HepG2 (cell line): ENCODE data around the gene HIPK2. TPM values are rescaled to one million over a fixed set of nuclear protein-coding genes. Genes with fewer than 3 reads are reported as not detected.

Experiments
- ARID5B ChIP-seq: IDR thresholded peaks from 2 replicates; pipeline ENCODE4 v1.4.0; 2020; ENCODE audit warnings: mild to moderate bottlenecking, missing genetic modification reagents
- ATF5 ChIP-seq: sonication (generic); formaldehyde crosslinking; IDR thresholded peaks from 2 replicates; pipeline ENCODE4 v1.4.0; 2020; ENCODE audit warnings: mild to moderate bottlenecking, low read depth, missing genetic modification reagents
- DR1 ChIP-seq: sonication (generic); formaldehyde crosslinking; IDR thresholded peaks from 2 replicates; pipeline ENCODE4 v1.8.0; 2021; ENCODE audit warnings: mild to moderate bottlenecking, missing genetic modification reagents, inconsistent platforms
- HNRNPK ChIP-seq: fragments of 200-400 bp; formaldehyde crosslinking; IDR thresholded peaks from 2 replicates; pipeline ENCODE4 v1.6.1; 2018; ENCODE audit warnings: low read length, low read depth, moderate library complexity, mild to moderate bottlenecking; ENCODE audit not compliant: poor library complexity, severe bottlenecking
- HOXA9 ChIP-seq: sonication (generic); formaldehyde crosslinking; IDR thresholded peaks from 2 replicates; pipeline ENCODE4 v1.8.1; 2022; ENCODE audit warnings: missing genetic modification reagents, mild to moderate bottlenecking, moderate library complexity, borderline replicate concordance
- NR2C2 ChIP-seq: sonication (generic); formaldehyde crosslinking; IDR thresholded peaks from 2 replicates; pipeline ENCODE4 v1.4.0; 2020; ENCODE audit warnings: missing genetic modification reagents, mild to moderate bottlenecking, moderate library complexity, borderline replicate concordance
- RAD21 ChIP-seq: fragments of 450-650 bp; formaldehyde crosslinking; IDR thresholded peaks from 2 replicates; pipeline ENCODE4 v1.5.0; 2020; ENCODE audit warnings: mild to moderate bottlenecking
- REXO4 ChIP-seq: sonication (generic); formaldehyde crosslinking; IDR thresholded peaks from 2 replicates; pipeline ENCODE4 v1.8.0; 2022; ENCODE audit warnings: missing genetic modification reagents, mild to moderate bottlenecking, borderline replicate concordance
- RFXAP ChIP-seq: sonication (generic); formaldehyde crosslinking; IDR thresholded peaks from 2 replicates; pipeline ENCODE4 v1.4.0; 2020; ENCODE audit warnings: missing genetic modification reagents, borderline replicate concordance
- SIN3A ChIP-seq: IDR thresholded peaks from 2 replicates; pipeline ENCODE4 v1.6.1; 2011; ENCODE audit warnings: low read depth, mild to moderate bottlenecking, control low read depth, low read length, borderline replicate concordance
- SSRP1 ChIP-seq: IDR thresholded peaks from 2 replicates; pipeline ENCODE4 v1.6.1; 2016; ENCODE audit warnings: control low read depth
- TOE1 ChIP-seq: sonication (generic); formaldehyde crosslinking; IDR thresholded peaks from 2 replicates; pipeline ENCODE4 v1.4.0; 2020; ENCODE audit warnings: mild to moderate bottlenecking, missing genetic modification reagents
- ZFP36L1 ChIP-seq: sonication (generic); formaldehyde crosslinking; IDR thresholded peaks from 2 replicates; pipeline ENCODE4 v1.8.0; 2022; ENCODE audit warnings: mild to moderate bottlenecking, missing genetic modification reagents, moderate library complexity
- ZMAT3 ChIP-seq: sonication (generic); formaldehyde crosslinking; conservative IDR thresholded peaks from 2 replicates; pipeline ENCODE4 v1.7.0; 2021; ENCODE audit warnings: missing genetic modification reagents
- ZNF143 ChIP-seq: sonication (generic); formaldehyde crosslinking; IDR thresholded peaks from 2 replicates; pipeline ENCODE4 v1.4.0; 2020; ENCODE audit warnings: missing genetic modification reagents
- ZNF234 ChIP-seq: sonication (generic); formaldehyde crosslinking; conservative IDR thresholded peaks from 2 replicates; pipeline ENCODE4 v1.5.1; 2020; ENCODE audit warnings: mild to moderate bottlenecking, missing genetic modification reagents
- ZNF276 ChIP-seq: sonication (generic); formaldehyde crosslinking; IDR thresholded peaks from 2 replicates; pipeline ENCODE4 v1.4.0; 2020; ENCODE audit warnings: mild to moderate bottlenecking, low read depth, missing genetic modification reagents
- ZNF34 ChIP-seq: sonication (generic); formaldehyde crosslinking; IDR thresholded peaks from 2 replicates; pipeline ENCODE4 v1.4.0; 2020; ENCODE audit warnings: mild to moderate bottlenecking, missing genetic modification reagents, borderline replicate concordance
- ZNF362 ChIP-seq: sonication (generic); formaldehyde crosslinking; IDR thresholded peaks from 2 replicates; pipeline ENCODE4 v1.4.0; 2020; ENCODE audit warnings: missing genetic modification reagents, mild to moderate bottlenecking, borderline replicate concordance
- ZNF501 ChIP-seq: sonication (generic); formaldehyde crosslinking; IDR thresholded peaks from 2 replicates; pipeline ENCODE4 v1.5.1; 2020; ENCODE audit warnings: mild to moderate bottlenecking, moderate library complexity, missing genetic modification reagents
- ZNF879 ChIP-seq: sonication (generic); formaldehyde crosslinking; IDR thresholded peaks from 2 replicates; pipeline ENCODE4 v1.8.1; 2023; ENCODE audit warnings: missing genetic modification reagents
- polyA plus RNA-seq, 8 experiments: library from polyadenylated mRNA; depleted of rRNA in 3 of 8; stranded (reverse) in 7 of 8; unstranded in 1 of 8; fragments of >200 nt; fragmentation: Illumina TruSeq in 4 of 8; extraction: Trizol in 4 of 8; gene quantifications; 2 replicates each; pipeline versions ENCODE4 v1.2.1 to v1.2.3, GENCODE V29; 2011 to 2016; ENCODE audit warnings: low read depth in 4 of 8, missing spikeins in 1 of 8, mixed read lengths in 1 of 8; ENCODE audit not compliant: insufficient read depth in 1 of 8
- total RNA-seq, 5 experiments: library from RNA; depleted of rRNA; stranded (reverse); fragments of >200 nt; fragmentation: Illumina TruSeq; extraction: Trizol; gene quantifications; 2 replicates each; pipeline ENCODE4 v1.2.3, GENCODE V29; 2016; ENCODE audit warnings: low read depth in 1 of 5

The HIPK2 gene
- total and polyA plus RNA-seq, 2 of the 13 experiments (the other 11 are each of a cell fraction or from before 2014, with no cell fraction given), result 14.4 to 20.2 TPM

- TF ChIP-seq ZNF143 (CRISPR knock-in tag) (no peak), HOXA9 (CRISPR knock-in tag) (no peak), ZMAT3 (CRISPR knock-in tag) (no peak), ZNF362 (CRISPR knock-in tag) (no peak), ZFP36L1 (CRISPR knock-in tag) (no peak), TOE1 (no peak), HNRNPK (peak; percentile 54), ARID5B (CRISPR knock-in tag) (no peak), RFXAP (CRISPR knock-in tag) (no peak; the same call in 1 of the 2 replicates), ZNF276 (CRISPR knock-in tag) (no peak), SSRP1 (no peak), RAD21 (0 out of 2 replicates have a peak, but pooled peaks have one; percentile 11), ZNF34 (no peak), SIN3A (no peak; the same call in 1 of the 2 replicates), ZNF501 (CRISPR knock-in tag) (peak; percentile 54; the same call in 1 of the 2 replicates), ZNF234 (no peak), ZNF879 (CRISPR knock-in tag) (no peak), DR1 (CRISPR knock-in tag) (no peak), NR2C2 (no peak), REXO4 (no peak), ATF5 (CRISPR knock-in tag) (no peak)
These were observed at the start of gene HIPK2 (continued) for GRCh38 chr7:139777948-139778841.
